Sigmoid colon (tissue), 7 donors: ENCODE measurements around the gene KCNH3. TPM values are rescaled to one million over a fixed set of nuclear protein-coding genes. Genes with fewer than 3 reads are reported as not detected.

Experiments used
- DNase-seq: peaks from one replicate; pipeline ENCODE4 v3.0.0-alpha.2; 2019
- H3K27ac ChIP-seq, 4 donors: fragments of 200-600 bp; sonication (generic); one replicate each; pipeline ENCODE4 v1.5.1; 2016 to 2019; ENCODE audit warnings: mild to moderate bottlenecking in 1 of 4
- H3K27me3 ChIP-seq, 3 donors: fragments of 200-600 bp; sonication (generic); one replicate each; pipeline ENCODE4 v1.5.1; 2019; ENCODE audit warnings: mild to moderate bottlenecking in 1 of 3
- H3K36me3 ChIP-seq, 4 donors: fragments of 200-600 bp; sonication (generic); one replicate each; pipeline ENCODE4 v1.5.1; 2016 to 2019
- H3K4me1 ChIP-seq, 4 donors: fragments of 200-600 bp; sonication (generic); one replicate each; pipeline ENCODE4 v1.5.1; 2017 to 2019
- H3K4me3 ChIP-seq, 4 donors: fragments of 200-600 bp; sonication (generic); one replicate each; pipeline ENCODE4 v1.5.1; 2017 to 2019; ENCODE audit warnings: mild to moderate bottlenecking in 2 of 4, moderate library complexity in 1 of 4
- H3K9me3 ChIP-seq, 4 donors: fragments of 200-600 bp in 3 of 4; sonication (generic) in 3 of 4; one replicate each; pipeline versions ENCODE4 v1.5.1 to v1.6.1; 2013 to 2019
- CTCF ChIP-seq, 4 experiments: fragments of 450-650 bp in 3 of 4; fragments of 200-600 bp in 1 of 4; IDR thresholded peaks; one replicate each; pipeline ENCODE4 v1.5.1; 2016 to 2019; ENCODE audit warnings: antibody characterized with exemption in 4 of 4, mild to moderate bottlenecking in 3 of 4, moderate library complexity in 2 of 4
- EP300 ChIP-seq, 4 donors: sonication (generic); formaldehyde crosslinking; IDR thresholded peaks; one replicate each; pipeline ENCODE4 v1.6.1; 2017; ENCODE audit warnings: antibody characterized with exemption in 4 of 4
- POLR2A ChIP-seq, 2 donors: fragments of 450-650 bp; IDR thresholded peaks; one replicate each; pipeline ENCODE4 v1.6.1; 2016; ENCODE audit warnings: antibody characterized with exemption in 2 of 2, mild to moderate bottlenecking in 2 of 2, moderate library complexity in 2 of 2
- POLR2AphosphoS5 ChIP-seq, 4 donors: sonication (generic); formaldehyde crosslinking; IDR thresholded peaks; one replicate each; pipeline ENCODE4 v1.6.1; 2017; ENCODE audit warnings: antibody characterized with exemption in 4 of 4
- WGBS, 2 donors: extraction: QIAGEN DNeasy Blood & Tissue Kit; methylation state at CpG; one replicate each; pipeline ENCODE4 v1.1.7; 2013; 5-methylcytosine and 5-hydroxymethylcytosine counted together
- intact Hi-C: fragments of 100-400 bp; cut with DNase I; formaldehyde crosslinking; loops from one replicate; pipeline ENCODE4 v1.15.1; 2023
- polyA plus RNA-seq, 3 donors: library from polyadenylated mRNA; stranded (reverse); fragments of 200-250 nt; gene quantifications; one replicate each; pipeline ENCODE4 v1.2.3, GENCODE V29; 2013
- total RNA-seq, 4 donors: library from RNA; depleted of rRNA; stranded (reverse); fragments of >200 nt; gene quantifications; one replicate each; pipeline ENCODE4 v1.1.0, GENCODE V29; 2016
- donor health status: healthy with polysubstance abuse.
- donor health status: Bipolar disorder and iron deficiency.
- donor health status: healthy.

Gene KCNH3
- total and polyA plus RNA-seq, 7 donors: 0.14 to 0.83 (median 0.36) TPM; not detected in 4

DNA sequence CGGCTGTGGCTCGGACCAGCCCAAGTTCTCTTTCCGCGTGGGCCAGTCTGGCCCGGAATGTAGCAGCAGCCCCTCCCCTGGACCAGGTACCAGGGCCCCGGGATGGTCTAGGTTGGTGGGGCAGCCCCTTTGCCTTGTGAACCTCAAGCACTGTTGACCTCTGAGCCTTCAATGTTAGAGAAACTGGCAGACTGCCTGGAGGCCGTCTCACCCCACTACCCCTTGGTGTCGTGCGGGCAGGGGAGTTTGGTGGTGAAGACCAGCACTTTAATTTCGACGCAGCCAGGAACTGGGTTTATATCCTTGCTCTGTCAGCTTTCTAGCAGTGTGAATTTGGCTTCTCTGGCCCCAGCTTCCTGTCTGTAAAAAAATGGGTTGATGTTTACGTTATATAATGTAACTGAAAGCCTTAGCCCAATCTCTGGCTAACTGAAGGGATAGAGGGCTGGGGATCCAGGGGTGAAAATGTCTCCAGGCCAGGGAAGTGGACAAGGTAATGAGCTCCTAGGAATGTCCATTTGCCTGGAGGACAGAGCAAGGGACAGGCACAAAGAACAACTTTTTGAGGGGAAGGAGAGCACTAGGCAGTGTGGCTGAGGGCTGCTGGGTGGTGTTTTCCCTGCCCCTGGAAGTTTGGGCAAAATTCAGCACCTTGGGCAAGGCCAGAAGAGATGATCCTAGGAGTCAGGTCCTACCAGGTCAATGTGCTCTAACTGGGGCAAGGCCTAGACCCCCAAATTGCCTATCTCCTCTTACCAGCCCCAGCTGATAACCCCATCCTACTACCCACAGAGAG is 17.8 kb downstream of the KCNH3 start:
- TF ChIP-seq POLR2AphosphoS5 (IDR thresholded peaks at IDR 0.05) (no peak), EP300 (IDR thresholded peaks at IDR 0.05) (no peak), CTCF (IDR thresholded peaks at IDR 0.05) (no peak), POLR2A (IDR thresholded peaks at IDR 0.05) (no peak)
- Histone ChIP-seq H3K4me1 (no peaks in the 10 kb centered on the region), H3K27me3 (no peaks in the 10 kb centered on the region), H3K4me3 (no peak overlapping the region), H3K36me3 (peaks cover 15 to 56% (median 33%) of the 10 kb centered on the region in 4 donors), H3K9me3 (no peaks in the 10 kb centered on the region), H3K27ac (no peak overlapping the region)
- no peak for DNase-seq
- WGBS, 2 donors: 72 to 76% methylated on average over 12 of the region's 12 CpGs
- intact Hi-C loops: no loop called here

DNA sequence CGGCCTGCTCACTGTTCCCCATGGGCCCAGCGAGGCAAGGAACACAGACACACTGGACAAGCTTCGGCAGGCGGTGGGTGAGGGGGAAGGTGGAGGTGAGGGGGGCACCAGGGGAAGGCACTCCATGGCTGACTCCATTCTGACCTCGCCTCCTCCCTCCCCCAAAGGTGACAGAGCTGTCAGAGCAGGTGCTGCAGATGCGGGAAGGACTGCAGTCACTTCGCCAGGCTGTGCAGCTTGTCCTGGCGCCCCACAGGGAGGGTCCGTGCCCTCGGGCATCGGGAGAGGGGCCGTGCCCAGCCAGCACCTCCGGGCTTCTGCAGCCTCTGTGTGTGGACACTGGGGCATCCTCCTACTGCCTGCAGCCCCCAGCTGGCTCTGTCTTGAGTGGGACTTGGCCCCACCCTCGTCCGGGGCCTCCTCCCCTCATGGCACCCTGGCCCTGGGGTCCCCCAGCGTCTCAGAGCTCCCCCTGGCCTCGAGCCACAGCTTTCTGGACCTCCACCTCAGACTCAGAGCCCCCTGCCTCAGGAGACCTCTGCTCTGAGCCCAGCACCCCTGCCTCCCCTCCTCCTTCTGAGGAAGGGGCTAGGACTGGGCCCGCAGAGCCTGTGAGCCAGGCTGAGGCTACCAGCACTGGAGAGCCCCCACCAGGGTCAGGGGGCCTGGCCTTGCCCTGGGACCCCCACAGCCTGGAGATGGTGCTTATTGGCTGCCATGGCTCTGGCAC is 18.5 kb downstream of the KCNH3 start:
- Histone ChIP-seq H3K36me3 (peaks cover 23 to 63% (median 41%) of the 10 kb centered on the region in 4 donors), H3K27me3 (no peaks in the 10 kb centered on the region), H3K4me1 (no peaks in the 10 kb centered on the region), H3K27ac (no peak overlapping the region), H3K9me3 (no peaks in the 10 kb centered on the region), H3K4me3 (no peak overlapping the region)
- intact Hi-C loops: no loop called here
- TF ChIP-seq POLR2A (IDR thresholded peaks at IDR 0.05) (no peak), EP300 (IDR thresholded peaks at IDR 0.05) (no peak), CTCF (IDR thresholded peaks at IDR 0.05) (no peak), POLR2AphosphoS5 (IDR thresholded peaks at IDR 0.05) (no peak)
- 88 to 89% methylated on average over 18 of the region's 18 CpGs for WGBS, 2 donors
- DNase-seq: no peak

GRCh38 chr12:49557917-49558215 is 19.0 kb downstream of the KCNH3 start:
- H3K9me3 ChIP-seq: no peaks in the 10 kb centered on the region
- H3K4me3 ChIP-seq: no peak overlapping the region
- TF ChIP-seq POLR2AphosphoS5 (IDR thresholded peaks at IDR 0.05): no peak
- TF ChIP-seq CTCF (IDR thresholded peaks at IDR 0.05): no peak
- no peak for TF ChIP-seq POLR2A (IDR thresholded peaks at IDR 0.05)
- no peak for TF ChIP-seq EP300 (IDR thresholded peaks at IDR 0.05)
- H3K36me3 ChIP-seq: peaks cover 26 to 68% (median 45%) of the 10 kb centered on the region in 4 donors
- 71 to 86% methylated on average over 7 of the region's 7 CpGs for WGBS, 2 donors
- no peak for DNase-seq
- H3K27ac ChIP-seq: no peak overlapping the region
- H3K27me3 ChIP-seq: no peaks in the 10 kb centered on the region
- intact Hi-C loops: no loop called here
- H3K4me1 ChIP-seq: no peaks in the 10 kb centered on the region

DNA sequence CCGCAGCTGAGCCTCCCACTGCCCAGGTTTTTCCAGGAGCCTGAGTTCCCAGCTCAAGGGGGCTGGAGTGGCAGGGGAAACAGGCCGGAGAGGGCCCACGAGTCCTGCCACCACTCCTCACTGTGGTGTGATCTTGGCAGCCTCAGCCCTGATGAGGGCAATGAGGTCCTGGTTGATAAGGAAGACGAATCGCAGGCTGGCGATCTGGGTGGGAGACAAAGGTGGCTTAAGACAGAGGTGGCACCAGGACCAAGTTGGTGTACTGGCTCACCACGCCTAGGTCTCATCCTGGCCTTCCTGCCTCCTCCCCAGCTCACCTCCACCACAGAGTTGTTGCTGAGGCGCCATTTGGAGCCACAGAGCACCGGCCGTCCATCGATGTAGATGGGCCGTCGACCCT is 19.7 kb downstream of the KCNH3 start:
- H3K27me3 ChIP-seq: no peaks in the 10 kb centered on the region
- DNase-seq: no peak
- no peak overlapping the region for H3K27ac ChIP-seq
- H3K4me3 ChIP-seq: no peak overlapping the region
- intact Hi-C loops: no loop called here
- H3K9me3 ChIP-seq: no peaks in the 10 kb centered on the region
- H3K4me1 ChIP-seq: no peaks in the 10 kb centered on the region
- H3K36me3 ChIP-seq: peaks cover 32 to 75% (median 51%) of the 10 kb centered on the region in 4 donors
- 88 to 93% methylated on average over 13 of the region's 13 CpGs for WGBS, 2 donors
- no peak for TF ChIP-seq POLR2AphosphoS5 (IDR thresholded peaks at IDR 0.05)
- TF ChIP-seq CTCF (IDR thresholded peaks at IDR 0.05): no peak
- TF ChIP-seq POLR2A (IDR thresholded peaks at IDR 0.05): no peak
- TF ChIP-seq EP300 (IDR thresholded peaks at IDR 0.05): no peak
